ES-I3 (cell line): ENCODE results near the gene ZC3H12A.

Experiments
- H3K36me3 ChIP-seq: 2 replicates; pipeline ENCODE4 v1.6.1; 2013; ENCODE audit warnings: mild to moderate bottlenecking, low read length, control low read depth, moderate library complexity; ENCODE audit not compliant: insufficient read depth
- H3K4me1 ChIP-seq: 2 replicates; pipeline ENCODE4 v1.6.1; 2013; ENCODE audit warnings: mild to moderate bottlenecking, control low read depth, low read length; ENCODE audit not compliant: insufficient read depth
- H3K9ac ChIP-seq: 2 replicates; pipeline ENCODE4 v1.6.1; 2013; ENCODE audit warnings: low read depth, mild to moderate bottlenecking, low read length, moderate library complexity
- H3K9me3 ChIP-seq: 2 replicates; pipeline ENCODE4 v1.6.1; 2013; ENCODE audit warnings: mild to moderate bottlenecking, low read length, moderate library complexity; ENCODE audit not compliant: control insufficient read depth, insufficient read depth

ZC3H12A gene

DNA sequence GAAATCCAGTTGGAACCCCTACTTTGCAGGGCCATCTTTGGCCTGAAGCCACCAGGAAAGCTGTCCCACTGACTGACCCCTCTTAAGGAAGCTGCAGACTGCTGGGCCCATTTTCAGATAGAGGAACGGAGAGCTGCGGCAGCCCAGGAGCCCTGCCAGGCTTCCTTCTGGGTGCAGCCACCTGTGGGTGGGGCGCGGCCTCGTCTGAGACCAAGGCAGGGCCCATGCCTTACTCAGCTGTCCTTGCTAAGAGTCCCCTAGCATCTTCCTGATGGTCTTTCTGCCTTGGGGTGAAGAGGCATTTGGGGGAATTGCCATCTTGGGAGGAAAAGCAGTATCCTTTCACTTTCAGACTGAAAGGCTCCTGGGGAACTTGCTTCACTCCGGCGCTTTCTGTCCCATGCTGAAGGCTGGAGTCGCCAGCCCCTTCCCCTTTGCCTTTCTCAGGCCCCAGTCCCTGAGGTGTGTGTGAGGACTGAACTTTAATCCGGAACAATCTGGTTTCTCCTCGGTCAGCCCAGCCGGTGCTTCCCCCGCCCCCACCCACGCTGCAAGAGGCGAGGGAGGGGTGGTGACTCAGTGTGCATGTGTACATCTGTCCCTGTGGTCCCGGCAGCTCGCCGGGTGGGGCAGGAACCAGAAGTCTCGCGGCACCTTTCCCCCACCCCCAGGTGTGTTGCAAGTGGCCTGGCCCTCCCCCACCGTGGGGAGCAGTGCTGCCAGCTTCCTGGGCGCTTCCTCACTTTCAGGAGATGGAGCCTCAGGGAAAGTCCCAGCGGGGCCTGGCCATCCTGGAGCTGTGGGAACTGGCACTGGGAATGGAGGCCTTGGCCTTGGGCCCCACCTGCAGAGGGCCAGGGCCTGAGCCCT, 5.1 kb downstream of the ZC3H12A start:
- Histone ChIP-seq H3K36me3 (peaks cover 25% of the 10 kb centered on the region), H3K9me3 (no peaks in the 10 kb centered on the region), H3K9ac (no peak overlapping the region), H3K4me1 (peaks cover 41% of the 10 kb centered on the region)

DNA sequence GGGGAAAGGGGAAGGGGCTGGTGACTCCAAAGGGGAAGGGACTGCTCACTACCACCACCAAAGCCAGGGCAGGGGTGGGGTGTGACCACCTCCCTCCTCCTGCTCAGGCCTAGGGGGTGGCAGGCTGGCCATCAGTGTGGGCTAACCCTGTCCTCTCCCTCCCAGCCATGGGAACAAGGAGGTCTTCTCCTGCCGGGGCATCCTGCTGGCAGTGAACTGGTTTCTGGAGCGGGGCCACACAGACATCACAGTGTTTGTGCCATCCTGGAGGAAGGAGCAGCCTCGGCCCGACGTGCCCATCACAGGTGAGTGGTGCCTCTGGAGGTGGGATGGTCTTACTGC, 5.7 kb downstream of the ZC3H12A start:
- H3K9me3 ChIP-seq, result no peaks in the 10 kb centered on the region
- H3K4me1 ChIP-seq, result peaks cover 39% of the 10 kb centered on the region
- H3K9ac ChIP-seq, result no peak overlapping the region
- H3K36me3 ChIP-seq, result peaks cover 27% of the 10 kb centered on the region

DNA sequence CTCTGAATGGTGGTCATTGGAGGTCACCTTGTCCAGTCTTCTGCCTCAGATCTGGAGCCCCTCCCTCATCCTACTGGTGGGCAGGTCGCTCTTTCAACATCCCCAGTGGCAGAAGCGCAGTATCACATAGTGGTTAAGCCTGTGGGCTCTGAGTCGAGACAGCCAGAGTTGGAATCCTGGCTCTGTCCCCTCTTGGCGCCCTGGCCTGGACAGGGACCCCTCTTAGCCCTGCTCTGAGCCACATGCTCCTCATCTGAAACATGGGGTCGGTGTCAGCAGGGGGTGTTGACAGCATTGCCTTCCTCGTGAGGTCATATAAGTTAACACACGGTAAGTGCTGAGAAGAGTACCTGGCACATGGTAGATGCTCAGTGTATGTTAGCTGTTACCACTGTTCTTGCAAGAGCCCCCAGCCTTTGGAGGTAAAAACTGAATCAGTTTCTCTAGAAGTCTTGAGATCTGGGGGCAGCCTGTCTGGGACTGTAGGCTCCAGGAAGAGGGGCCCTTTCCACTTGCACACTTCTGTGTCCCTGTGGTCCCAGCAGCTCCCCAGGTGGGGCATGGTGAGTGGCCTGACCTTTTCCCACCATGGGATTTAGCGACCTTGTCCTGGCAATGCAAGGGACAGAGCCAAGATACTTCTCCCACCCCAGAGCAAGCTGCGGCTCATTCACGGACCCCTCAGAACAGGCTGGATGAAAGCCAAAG, 6.4 kb downstream of the ZC3H12A start:
- H3K4me1 ChIP-seq, result peaks cover 36% of the 10 kb centered on the region
- no peak overlapping the region for H3K9ac ChIP-seq
- H3K36me3 ChIP-seq, result peaks cover 27% of the 10 kb centered on the region
- no peaks in the 10 kb centered on the region for H3K9me3 ChIP-seq

DNA sequence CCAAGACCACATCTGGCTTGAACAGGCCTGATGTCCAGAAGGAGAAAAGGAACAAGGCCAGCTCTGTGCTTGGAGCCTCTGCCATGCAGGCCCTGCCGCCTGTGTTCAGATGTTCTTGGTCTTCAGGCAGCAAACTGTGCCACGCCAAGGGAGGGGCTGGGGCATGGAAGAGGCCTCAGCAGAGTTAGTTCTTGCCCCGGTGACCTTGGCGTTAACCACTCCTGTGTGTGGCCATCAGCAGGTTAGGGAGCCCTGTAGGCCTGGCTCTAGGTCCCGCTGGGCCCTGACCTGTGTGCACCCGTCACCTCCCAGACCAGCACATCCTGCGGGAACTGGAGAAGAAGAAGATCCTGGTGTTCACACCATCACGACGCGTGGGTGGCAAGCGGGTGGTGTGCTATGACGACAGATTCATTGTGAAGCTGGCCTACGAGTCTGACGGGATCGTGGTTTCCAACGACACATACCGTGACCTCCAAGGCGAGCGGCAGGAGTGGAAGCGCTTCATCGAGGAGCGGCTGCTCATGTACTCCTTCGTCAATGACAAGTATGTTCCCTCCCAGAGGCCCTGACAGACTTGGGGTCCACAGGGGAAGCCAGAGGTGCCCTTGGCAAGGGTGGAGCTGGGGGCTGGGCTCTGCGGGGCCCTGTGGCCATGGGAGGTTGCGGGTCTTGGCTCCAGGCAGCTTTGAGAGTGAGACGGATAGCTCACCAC, 7.1 kb downstream of the ZC3H12A start:
- Histone ChIP-seq H3K9me3 (no peaks in the 10 kb centered on the region), H3K9ac (no peak overlapping the region), H3K4me1 (peaks cover 30% of the 10 kb centered on the region), H3K36me3 (peaks cover 27% of the 10 kb centered on the region)

DNA sequence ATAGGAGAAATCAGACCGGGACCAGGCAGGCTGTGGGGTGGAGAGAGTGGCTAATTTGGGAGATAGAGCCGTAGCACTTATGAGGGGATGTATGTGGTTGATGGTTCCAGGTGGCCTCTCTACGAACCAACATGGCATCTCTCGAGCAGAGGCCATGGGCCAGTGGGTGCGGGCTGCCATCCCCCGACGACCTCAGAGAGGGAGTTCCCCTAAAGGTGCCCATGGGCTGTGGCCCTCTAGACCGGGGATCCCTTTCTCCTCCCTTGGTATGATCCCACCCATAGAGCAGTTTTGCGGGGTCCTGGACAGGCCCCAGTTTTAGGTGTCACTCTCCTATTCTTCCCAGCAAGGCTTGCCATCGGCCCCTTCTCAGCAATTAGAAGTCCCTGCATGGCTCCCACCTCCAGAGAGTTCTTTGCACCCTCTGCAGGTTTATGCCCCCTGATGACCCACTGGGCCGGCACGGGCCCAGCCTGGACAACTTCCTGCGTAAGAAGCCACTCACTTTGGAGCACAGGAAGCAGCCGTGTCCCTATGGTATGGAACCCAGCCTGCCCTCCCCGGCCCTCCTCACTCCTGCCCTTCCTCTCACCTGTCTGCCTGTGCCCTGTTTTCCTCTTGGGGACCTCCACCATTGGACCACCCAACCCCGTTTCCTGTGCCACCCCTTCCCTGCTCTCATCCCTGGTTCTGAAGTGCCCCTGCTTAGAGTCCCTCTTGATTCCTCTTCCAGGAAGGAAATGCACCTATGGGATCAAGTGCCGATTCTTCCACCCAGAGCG, 7.8 kb downstream of the ZC3H12A start:
- no peak overlapping the region for H3K9ac ChIP-seq
- H3K36me3 ChIP-seq, result peaks cover 27% of the 10 kb centered on the region
- no peaks in the 10 kb centered on the region for H3K9me3 ChIP-seq
- peaks cover 28% of the 10 kb centered on the region for H3K4me1 ChIP-seq

DNA sequence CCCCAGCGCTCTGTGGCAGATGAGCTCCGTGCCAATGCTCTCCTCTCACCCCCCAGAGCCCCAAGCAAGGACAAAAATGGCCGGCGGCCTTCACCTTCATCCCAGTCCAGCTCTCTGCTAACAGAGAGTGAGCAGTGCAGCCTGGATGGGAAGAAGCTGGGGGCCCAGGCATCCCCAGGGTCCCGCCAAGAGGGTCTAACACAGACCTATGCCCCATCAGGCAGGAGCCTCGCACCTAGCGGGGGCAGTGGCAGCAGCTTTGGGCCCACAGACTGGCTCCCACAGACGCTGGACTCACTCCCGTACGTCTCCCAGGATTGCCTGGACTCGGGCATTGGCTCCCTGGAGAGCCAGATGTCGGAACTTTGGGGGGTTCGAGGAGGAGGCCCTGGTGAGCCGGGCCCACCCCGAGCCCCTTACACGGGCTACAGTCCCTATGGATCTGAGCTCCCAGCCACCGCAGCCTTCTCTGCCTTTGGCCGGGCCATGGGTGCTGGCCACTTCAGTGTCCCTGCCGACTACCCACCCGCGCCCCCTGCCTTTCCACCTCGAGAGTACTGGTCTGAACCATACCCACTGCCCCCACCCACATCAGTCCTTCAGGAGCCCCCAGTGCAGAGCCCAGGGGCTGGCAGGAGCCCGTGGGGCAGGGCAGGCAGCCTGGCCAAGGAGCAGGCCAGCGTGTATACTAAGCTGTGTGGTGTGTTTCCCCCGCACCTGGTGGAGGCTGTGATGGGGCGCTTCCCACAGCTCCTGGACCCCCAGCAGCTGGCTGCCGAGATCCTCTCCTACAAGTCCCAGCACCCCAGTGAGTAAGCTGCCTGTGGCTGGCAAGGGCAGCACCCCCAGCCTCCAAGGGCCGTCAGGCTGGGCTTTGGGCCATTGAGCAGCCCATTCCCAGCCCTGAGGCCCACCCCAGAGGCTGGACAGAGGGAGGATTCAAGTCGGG, 8.7 kb downstream of the ZC3H12A start:
- Histone ChIP-seq H3K9ac (no peak overlapping the region), H3K4me1 (peaks cover 22% of the 10 kb centered on the region), H3K9me3 (no peaks in the 10 kb centered on the region), H3K36me3 (peaks cover 27% of the 10 kb centered on the region)

DNA sequence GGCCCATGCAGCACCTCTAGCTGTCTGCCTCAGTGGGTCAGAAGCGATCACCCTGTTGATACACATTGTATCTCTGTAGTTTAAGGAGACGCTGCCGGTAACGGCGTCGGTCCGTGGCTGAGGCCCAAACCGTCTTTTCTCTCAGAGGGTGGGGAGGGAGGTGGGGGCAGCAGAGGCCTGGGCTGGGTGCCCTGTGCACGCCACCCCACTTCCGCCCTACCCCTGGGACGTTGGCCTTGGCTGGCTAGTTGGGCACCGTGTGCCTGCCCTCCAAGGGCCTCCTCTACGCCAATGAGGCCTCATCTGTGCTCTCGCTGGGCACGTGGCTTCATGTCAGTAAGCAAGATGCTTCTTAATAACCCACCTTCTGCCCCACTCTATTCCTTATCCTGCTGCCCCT, 9.4 kb downstream of the ZC3H12A start:
- no peaks in the 10 kb centered on the region for H3K9me3 ChIP-seq
- no peak overlapping the region for H3K9ac ChIP-seq
- H3K4me1 ChIP-seq, result peaks cover 15% of the 10 kb centered on the region; the same call in 1 of the 2 replicates
- peaks cover 20% of the 10 kb centered on the region for H3K36me3 ChIP-seq

DNA sequence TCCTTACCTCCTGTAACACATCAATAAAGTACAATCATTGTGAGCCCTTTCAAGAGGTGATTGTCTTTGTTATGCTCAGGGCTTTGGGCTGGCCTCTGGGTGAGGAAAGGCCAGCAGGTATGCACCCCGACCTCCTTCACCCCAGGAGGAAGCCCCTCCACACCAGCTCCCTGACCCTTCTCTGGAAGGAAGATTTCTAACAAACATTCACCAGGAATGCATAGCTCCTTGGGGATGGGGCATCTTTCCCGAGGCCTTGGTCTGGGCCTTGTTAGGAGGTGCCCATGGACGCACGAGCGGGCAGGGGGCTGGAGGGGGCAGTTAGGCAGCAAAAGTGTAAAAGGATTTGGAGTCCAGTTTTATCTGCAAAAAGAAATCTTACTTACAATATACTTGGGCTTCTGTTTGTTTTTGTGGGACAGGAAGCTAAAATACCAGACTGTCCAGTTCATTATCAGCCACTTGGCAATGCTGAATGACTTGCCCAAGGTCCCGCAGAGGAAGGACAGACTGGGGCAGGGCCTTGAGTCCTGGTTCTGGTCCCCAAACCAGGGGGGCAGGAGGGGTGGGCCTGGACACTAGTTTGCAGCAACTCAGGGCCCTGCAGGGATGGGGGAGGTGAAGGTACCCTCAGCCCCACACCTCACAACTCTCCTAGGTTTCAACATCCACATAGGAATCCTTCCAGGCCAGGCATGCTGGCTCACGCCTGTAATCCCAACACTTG, 10.1 kb downstream of the ZC3H12A start:
- Histone ChIP-seq H3K4me1 (peaks cover 8% of the 10 kb centered on the region; the same call in 1 of the 2 replicates), H3K36me3 (peaks cover 19% of the 10 kb centered on the region), H3K9ac (no peak overlapping the region), H3K9me3 (no peaks in the 10 kb centered on the region)

DNA sequence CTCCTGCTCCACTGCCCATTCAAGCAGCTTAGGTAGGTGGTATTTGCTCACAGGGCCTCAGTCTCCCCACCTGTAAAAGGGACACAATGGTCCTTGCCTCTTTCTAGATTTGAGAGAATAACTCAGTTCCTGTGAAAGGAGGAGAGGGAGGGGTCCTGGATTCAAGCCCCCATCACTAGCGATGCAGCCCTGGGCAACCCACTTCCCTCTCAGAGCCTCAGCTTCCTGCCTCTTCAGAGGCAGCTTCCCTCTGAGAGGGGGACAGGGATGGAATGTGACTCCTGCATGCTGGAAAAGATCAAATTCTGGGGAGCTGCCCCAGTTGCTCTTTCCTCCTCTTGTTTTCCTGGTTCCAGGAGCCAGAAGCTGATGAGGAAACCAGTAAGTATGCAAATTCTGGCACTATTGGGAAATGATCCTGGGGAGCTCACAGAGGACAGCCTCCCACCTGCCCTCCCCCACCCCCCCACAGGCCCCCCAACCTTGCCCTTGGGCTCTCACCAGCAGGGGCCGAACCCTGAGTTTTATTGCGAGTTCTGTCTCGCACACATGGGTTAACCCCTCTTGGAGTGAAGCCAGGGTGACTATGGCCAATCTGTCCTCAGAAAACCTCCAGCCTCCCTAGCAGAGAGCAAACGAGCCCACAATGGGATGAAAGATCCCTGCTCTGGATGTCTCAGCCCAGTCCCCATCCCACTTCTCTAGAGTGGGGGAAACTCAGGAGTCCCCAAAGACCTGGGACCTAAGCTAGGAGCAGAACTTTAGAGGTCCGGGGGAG, 11.7 kb downstream of the ZC3H12A start:
- H3K36me3 ChIP-seq, result peaks cover 13% of the 10 kb centered on the region; the same call in 1 of the 2 replicates
- H3K9me3 ChIP-seq, result no peaks in the 10 kb centered on the region
- peaks cover 4% of the 10 kb centered on the region; the same call in 1 of the 2 replicates for H3K4me1 ChIP-seq
- no peak overlapping the region for H3K9ac ChIP-seq

DNA sequence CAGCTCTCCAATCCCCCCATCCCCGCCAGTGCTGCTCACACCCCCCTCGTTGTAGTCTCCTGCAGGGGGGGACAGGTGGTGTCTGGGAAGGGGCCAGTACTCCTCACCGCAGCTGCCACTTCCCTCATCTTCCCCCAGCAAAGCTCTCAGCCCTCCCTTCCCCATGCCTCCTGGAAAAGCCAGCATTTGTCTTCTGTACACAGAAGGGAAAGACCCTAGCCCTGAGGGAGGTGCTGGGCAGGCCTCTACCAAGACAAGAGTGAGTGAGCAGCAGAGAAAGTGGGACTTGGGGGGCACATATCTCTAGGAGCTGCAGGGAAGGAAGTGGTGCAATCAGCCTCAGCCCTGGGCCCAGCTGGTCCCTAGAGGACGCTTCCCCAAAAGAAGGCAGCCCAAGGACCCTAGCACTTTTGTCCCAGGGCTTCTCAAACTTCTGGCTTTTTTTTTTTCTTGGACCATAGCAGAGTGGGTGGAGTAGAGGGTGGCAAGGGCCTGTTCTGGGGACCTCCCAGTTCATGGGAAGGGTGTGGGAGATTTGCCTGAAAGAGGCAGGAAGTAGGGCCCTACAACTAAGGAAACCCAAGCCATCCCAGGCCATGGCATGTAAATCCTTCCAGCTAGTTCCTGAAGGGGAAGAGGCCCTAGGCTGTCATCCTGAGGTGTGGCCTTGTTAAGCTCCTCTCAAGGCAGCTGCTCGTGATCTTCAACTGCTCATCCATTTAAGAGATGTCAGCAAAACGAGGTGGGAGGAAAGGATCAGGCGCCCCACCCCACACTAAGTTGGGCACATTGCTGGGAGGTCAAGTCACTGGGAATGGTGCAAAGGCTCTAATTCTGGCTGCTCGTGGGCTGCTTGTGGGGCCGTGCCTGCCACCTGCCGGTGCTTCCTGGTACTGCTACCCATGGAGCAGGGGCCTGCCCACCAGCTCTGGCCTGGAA, 12.6 kb downstream of the ZC3H12A start:
- Histone ChIP-seq H3K36me3 (peaks cover 5% of the 10 kb centered on the region; the same call in 1 of the 2 replicates), H3K9ac (no peak overlapping the region), H3K9me3 (no peaks in the 10 kb centered on the region), H3K4me1 (peaks cover 4% of the 10 kb centered on the region; the same call in 1 of the 2 replicates)

DNA sequence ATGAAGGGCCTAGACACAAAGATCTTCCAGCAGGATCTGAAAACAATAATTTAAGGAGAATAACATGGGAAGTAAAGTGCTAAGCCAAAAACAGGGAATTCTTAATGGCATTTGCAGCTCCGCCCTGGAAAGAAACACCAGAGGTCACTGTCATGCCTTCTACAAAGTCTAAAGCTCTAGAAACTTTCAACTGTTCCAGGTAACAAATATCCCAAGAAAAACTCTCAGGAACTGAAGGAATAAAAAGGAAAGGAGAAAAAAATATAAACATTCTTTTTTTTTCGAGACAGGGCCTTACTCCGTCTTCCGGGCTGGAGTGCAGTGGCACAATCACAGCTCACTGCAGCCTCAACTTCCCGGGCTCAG, 13.2 kb downstream of the ZC3H12A start:
- H3K4me1 ChIP-seq, result peaks cover 4% of the 10 kb centered on the region; the same call in 1 of the 2 replicates
- H3K9ac ChIP-seq, result no peak overlapping the region
- no peaks in the 10 kb centered on the region for H3K9me3 ChIP-seq
- peaks cover 5% of the 10 kb centered on the region; the same call in 1 of the 2 replicates for H3K36me3 ChIP-seq
